NCI-H1417 (cell line): ENCODE data around the gene ERI3.

Source experiments
- DNase-seq, 3 experiments: peaks; one replicate each; lab custom pipeline; 2025; lab: John Stamatoyannopoulos, UW

ERI3 gene, protein sequence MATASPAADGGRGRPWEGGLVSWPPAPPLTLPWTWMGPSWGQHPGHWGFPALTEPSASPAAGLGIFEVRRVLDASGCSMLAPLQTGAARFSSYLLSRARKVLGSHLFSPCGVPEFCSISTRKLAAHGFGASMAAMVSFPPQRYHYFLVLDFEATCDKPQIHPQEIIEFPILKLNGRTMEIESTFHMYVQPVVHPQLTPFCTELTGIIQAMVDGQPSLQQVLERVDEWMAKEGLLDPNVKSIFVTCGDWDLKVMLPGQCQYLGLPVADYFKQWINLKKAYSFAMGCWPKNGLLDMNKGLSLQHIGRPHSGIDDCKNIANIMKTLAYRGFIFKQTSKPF

GRCh38 chr1:44354840-44355581, at the start of gene ERI3:
Gene ERI3 (minus strand): TSS chr1:44355257. CDS start chr1:44355026, 231 bp downstream.
- DNase-seq, result peak; percentile 96 to 99 (median 96)

GRCh38 chr1:44401256-44402228, 46.5 kb upstream of the ERI3 start:
- DNase-seq, result no peak

DNA sequence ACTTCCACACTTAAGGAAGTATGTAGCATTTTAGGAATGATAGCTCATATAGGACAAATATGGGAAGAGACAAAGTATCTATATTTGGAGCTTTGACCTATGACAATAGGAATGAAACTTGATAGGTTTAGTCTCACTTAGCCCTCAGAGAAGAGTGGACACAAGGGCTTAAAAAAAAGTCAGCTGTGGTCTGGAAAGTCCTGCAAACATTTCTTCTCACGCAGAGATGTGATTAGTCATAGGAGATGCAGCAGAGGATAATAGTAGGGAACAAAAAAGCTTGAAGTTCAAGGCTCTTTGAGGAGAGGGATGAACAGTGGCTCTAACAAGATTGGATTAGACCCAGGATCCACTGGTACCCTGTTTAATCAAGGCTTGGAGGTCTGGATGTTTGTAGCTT, 35.2 kb upstream of the ERI3 start:
- DNase-seq, result no peak

GRCh38 chr1:44389437-44389836, 34.4 kb upstream of the ERI3 start:
- DNase-seq, result no peak

DNA sequence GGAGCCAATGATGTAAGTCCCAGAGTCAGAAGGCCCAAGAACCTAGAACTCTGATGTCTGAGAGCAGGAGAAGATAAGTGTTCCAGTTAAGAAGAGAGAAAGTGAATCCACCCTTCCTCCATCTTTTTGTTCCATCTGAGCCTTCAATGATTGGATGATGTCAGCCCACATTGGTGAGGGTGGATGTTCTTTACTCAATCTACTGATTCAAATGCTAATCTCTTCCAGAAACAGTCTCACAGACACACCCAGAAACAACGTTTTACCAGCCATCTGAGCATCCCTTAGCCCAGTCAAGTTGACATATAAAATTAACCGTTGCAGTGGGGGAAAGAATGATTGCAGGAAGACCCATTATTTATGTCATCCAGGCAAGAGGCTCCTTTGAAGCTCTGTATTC, 33.5 kb upstream of the ERI3 start:
- DNase-seq, result no peak

GRCh38 chr1:44380666-44381177, 25.7 kb upstream of the ERI3 start:
- no peak for DNase-seq

DNA sequence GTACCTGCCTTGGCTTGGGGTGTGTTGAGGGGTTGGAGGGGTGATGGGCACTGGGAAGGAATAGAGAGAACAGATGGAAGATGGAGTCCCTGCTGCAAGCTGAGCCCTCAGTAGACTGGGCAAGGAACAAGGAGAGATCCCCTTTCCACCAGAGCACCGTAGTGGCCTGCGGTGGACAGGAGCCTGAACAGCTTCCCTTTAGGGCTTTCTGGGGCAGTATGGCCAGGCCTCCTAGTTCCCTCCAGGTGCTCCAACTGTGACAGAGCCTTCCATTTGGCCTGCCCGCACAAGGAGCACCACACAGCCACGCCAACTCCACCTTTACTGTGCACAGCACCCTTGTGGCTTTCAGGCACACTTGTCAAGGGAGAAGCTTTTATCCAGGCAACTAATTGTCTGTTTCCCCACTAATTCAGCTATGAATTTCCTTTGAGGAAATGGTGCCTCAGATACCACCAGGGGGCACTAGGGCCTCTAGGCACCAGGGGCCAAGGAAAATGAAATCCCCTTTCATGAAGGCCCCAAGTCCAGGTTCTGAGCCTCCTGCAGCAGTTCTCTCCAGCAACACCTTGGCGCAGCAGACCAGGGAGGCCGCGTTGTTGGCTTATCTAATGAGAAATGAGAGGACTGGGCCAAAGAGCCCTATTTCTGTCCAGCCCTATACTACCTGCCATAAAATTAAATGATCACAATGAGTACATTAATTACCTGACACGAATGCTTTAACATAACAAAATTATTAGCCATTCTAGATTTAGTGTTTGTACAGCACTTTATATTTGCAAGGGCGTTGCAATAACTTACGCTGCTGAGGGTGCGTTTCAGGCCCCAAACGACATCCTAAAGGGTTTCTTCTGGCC, 23.1 kb upstream of the ERI3 start:
- peak; percentile 50 to 76 (median 52) for DNase-seq

GRCh38 chr1:44375547-44375946, 20.5 kb upstream of the ERI3 start:
- no peak for DNase-seq

- DNase-seq, result no peak
Observed at GRCh38 chr1:44371206-44371605, 16.1 kb upstream of the ERI3 start.

DNA sequence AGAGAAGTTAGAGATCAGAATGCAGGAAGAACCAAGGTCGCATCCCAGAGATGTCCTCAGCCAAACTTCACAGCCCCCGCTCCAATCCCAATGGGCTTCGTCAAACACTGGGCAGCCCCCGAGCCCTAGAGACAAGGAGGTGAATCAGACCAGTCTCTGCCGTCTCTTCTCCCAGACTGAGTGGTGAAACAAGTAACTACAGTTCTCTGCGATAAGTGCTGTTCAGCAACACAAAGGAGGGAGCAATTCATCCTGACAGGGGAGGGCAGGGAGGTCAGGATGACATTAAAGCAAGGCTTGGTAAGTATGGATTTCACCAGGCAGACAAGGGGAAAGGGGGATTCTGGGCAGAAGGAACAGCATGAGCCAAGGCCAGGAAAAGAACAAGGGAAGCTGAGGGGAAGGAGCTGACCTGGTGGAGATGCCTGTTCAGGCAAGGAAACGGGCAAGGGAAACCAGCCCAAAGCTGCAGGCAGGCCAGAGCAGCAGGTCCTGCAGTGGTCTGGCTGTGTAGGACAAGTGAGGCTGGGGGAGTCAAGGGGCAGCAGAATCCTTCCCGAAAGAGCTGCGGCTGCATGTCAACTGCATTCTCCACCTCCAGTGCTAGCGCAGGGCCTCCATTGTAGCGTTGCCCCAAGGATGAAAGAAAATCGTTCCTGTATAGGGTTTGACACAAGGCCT, 13.6 kb upstream of the ERI3 start:
- DNase-seq, result no peak

DNA sequence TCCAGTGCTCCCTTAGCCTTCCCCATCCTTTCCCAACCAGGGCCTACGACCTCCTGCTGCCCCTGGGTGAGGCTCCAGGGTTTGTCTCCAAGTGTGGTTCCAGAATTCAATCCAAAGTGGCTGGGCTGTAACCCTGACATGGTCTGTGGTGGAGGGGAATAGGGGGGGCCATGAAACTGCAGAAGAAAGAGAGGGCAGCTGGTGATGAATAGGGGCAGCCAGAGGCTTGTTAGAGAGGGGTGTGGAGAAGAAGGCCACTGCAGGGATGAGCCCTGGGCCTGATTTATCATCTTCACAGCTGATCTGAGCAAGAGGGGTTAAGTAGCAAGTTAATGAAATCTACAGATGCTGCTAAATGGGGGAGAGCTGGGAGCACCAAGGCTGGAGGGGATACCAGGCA, 12.9 kb upstream of the ERI3 start:
- no peak for DNase-seq

DNA sequence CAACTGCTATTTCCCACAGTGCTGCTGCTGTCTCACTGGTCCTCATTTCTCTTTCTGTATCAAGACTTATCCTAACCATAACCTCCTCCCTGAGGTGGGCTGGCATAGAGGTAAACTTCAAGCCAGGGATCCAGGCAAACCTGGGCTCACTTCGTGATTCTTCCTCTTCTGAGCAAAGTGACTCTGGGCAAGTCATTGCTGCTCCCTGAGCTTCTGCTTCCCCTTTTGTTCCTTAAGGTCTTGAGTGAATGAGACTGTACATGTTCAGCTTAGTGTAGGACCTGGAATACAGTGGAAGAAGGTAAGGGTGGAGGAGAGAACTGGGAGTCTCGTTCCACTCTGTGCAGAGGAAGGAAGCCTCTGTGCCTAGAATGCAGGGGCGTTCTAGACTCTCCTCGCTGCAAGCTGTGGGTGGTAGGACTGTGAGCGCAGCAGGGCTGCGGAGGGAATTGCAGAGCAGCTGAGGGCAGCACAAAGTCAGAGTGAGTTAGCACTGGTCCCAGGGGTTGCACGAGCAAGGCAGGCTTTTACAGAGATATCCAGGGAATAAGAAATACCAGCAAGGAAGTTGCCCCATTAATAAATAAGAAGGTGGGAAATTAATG, 11.4 kb upstream of the ERI3 start:
- no peak for DNase-seq

DNA sequence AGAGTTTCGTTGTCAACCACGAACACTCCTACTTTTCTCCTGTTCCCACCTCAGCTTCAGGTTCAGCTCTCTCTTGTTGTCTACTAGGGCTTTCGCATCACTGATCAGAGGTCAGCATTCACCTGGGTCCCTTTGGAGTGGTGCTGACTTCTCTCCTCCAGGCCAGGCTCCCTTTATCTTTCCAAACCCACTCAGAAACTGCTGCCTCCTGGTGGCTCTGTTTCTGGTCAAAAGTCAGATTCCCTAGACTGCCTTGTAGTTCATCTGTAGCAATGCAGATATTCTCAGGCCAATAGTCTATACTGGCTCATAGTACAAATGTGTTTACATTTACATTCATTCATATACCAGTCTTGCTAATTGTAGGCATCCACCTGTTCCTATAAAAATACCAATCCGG, 6.4 kb upstream of the ERI3 start:
- peak in 1 of 3 experiments; percentile 17 for DNase-seq

GRCh38 chr1:44359234-44359935, 4.3 kb upstream of the ERI3 start:
- DNase-seq, result peak in 1 of 3 experiments; percentile 50

GRCh38 chr1:44357710-44358109, 2.7 kb upstream of the ERI3 start:
- no peak for DNase-seq

DNA sequence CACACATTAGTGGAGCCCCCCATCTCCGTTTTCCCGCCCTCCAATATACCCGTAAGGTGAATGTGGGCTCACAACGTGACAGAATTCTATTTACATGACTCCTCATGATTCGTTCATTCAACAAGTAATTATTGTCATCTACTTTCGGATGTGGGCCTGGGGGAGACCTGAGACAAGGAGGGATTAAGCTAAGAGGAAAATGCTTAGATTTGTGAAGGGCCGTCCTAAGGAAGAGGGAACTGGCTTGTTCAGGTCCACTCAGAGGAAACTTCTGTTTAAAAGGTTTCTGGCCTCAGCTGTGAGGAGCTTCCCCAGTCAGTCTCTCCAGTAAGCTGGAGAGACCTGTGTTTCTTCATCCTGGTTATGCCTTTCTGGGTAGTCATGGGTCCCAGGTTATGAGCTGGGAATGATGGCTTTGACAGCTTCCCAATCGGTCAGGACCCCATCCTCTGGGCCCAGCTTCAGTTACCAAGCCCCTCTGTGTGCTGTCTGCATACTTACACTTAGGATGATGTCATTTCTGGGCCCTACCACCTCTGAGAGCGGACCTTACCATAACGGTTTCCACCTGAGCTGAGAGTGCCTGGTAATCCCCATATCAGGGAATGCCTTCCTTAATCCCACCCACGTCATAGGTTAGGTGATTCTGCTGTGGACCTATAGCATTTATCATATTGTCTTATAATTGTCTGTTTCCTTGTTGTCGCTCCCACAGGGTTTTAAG, 687 bp upstream of the ERI3 start:
- DNase-seq, result peak in 1 of 3 experiments; percentile 37

DNA sequence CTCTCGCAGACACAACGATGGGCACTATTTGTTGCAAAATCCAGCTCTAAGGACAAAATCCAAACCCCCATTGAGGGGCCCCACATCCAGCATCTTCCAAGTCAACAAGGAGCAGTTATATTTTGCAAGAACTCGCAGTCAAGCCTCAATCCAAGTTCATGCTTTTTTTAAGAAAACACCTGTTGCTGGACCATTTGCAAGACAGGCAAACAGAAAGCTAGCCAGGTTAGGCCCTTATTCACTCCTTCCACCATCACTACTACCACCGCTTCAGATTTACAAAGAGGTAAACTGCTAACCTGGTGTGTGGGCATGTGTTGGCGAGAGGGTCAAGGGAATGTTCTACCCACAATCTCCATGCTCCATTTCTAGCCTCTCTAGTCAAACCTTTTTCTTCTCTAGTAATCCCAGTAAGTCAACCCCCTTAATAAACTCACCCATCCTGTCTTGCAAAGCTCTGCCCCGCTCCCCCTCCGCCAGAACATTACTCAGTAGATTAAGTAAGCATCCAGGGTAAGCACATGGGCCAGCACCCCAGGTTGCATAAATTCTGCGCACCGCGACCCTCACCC, 703 bp downstream of the ERI3 start:
- peak in 1 of 3 experiments; percentile 12 for DNase-seq

DNA sequence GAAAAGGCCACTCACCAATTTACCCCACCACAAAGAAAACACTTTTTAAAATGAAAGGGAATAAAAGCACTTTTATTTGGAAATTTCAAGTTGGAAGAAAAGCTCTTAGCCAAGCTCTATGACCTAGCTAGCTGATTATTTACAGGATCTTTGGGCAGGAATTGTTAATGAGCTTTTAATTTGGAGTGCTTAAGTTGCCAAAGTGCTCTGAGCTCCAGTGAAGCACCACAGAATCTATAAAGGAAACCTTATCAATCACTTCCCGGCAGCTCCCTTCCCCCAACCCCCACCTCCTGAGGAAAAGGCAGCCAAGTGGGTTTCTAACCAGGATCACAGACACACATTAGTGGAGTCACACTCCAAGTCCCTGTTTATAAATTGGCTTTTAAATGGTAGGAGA, 1.5 kb downstream of the ERI3 start:
- DNase-seq, result no peak
